GM23338 (cell line): Measurements from ENCODE around the gene ATP8A2.

Experiments used
- CREB1 ChIP-seq: fragments of 250-450 bp; sonication (Bioruptor Pico); IDR thresholded peaks from 2 replicates; pipeline ENCODE4 v1.5.0; 2020; ENCODE audit warnings: low read depth, mild to moderate bottlenecking, moderate library complexity
- CTCF ChIP-seq, 2 experiments: fragments of 200-600 bp in 1 of 2; sonication (generic) in 1 of 2; conservative IDR thresholded peaks; 2 replicates each; pipeline versions ENCODE4 v1.5.1 to v1.6.1; 2016 to 2017; ENCODE audit warnings: antibody characterized with exemption in 2 of 2, low read depth in 2 of 2, mild to moderate bottlenecking in 2 of 2, moderate library complexity in 1 of 2
- EZH2 ChIP-seq: fragments of 200-600 bp; sonication (generic); IDR thresholded peaks from one replicate; pipeline ENCODE4 v1.8.0; 2017; ENCODE audit warnings: antibody characterized with exemption, mild to moderate bottlenecking, low read depth; ENCODE audit not compliant: unreplicated experiment
- EZH2phosphoT487 ChIP-seq: fragments of 200-600 bp; sonication (generic); IDR thresholded peaks from one replicate; pipeline ENCODE4 v1.8.1; 2018; ENCODE audit warnings: antibody characterized with exemption; ENCODE audit not compliant: unreplicated experiment
- POLR2AphosphoS5 ChIP-seq: IDR thresholded peaks from 2 replicates; pipeline ENCODE4 v1.6.1; 2016; ENCODE audit warnings: antibody characterized with exemption, low read depth
- REST ChIP-seq: IDR thresholded peaks from one replicate; pipeline ENCODE4 v1.6.1; 2018; ENCODE audit warnings: antibody characterized with exemption; ENCODE audit not compliant: unreplicated experiment
- STAT1 ChIP-seq: IDR thresholded peaks from one replicate; pipeline ENCODE4 v1.6.1; 2016; ENCODE audit warnings: antibody characterized with exemption; ENCODE audit not compliant: unreplicated experiment
- ZNF114 ChIP-seq: fragments of 250-450 bp; sonication (Bioruptor Pico); IDR thresholded peaks from 2 replicates; pipeline ENCODE4 v1.5.0; 2020; ENCODE audit warnings: mild to moderate bottlenecking, moderate library complexity

- TF ChIP-seq CTCF (conservative IDR thresholded peaks at IDR 0.05; ENCODE audit: low read depth in 2 of 2), result no peak
- no peak for TF ChIP-seq STAT1
- TF ChIP-seq POLR2AphosphoS5, result no peak
- TF ChIP-seq EZH2, result no peak
- no peak for TF ChIP-seq REST
- TF ChIP-seq ZNF114, result no peak
- TF ChIP-seq EZH2phosphoT487, result no peak
- no peak for TF ChIP-seq CREB1 (CRISPR knock-in tag)
These were observed 681.7 kb downstream of the ATP8A2 start for GRCh38 chr13:26053418-26053980.
